Posterior cingulate gyrus (tissue), 11 donors: Measurements from ENCODE around the gene ACTN2.

ENCODE experiments used
- DNase-seq, 10 donors: peaks; one replicate each; pipeline versions ENCODE4 v3.0.0 to v3.0.0-alpha.2; 2020 to 2021; ENCODE audit warnings: mixed read lengths in 3 of 10
- intact Hi-C: fragments of 100-400 bp; cut with DNase I; formaldehyde crosslinking; loops from one replicate; pipeline ENCODE4 v1.15.1; 2023

ACTN2 gene

GRCh38 chr1:236810018-236810417 lies 123.7 kb downstream of the ACTN2 start:
- intact Hi-C loops = no loop called here
- DNase-seq = no peak

GRCh38 chr1:236812334-236813030 lies 126.2 kb downstream of the ACTN2 start:
- DNase-seq = no peak
- intact Hi-C loops = no loop called here
